Right cardiac atrium (tissue), 5 donors: ENCODE measurements around the gene DOK3. TPM values are rescaled to one million over a fixed set of nuclear protein-coding genes. Genes with fewer than 3 reads are reported as not detected.
A peak's percentile ranks its signal among the peaks of the same experiment; 100 is the strongest.

Experiments
- ATAC-seq, 2 donors: fragments of 200-7000 bp; cut with Tn5 transposase; one replicate each; pipeline versions ENCODE4 v1.8.0 to v1.9.1; 2020; ENCODE audit warnings: moderate library complexity in 2 of 2, mild to moderate bottlenecking in 1 of 2
- DNase-seq, 3 donors: peaks; one replicate each; pipeline ENCODE4 v3.0.0-alpha.2; 2020
- H3K27ac ChIP-seq: one replicate; pipeline ENCODE4 v1.5.1; 2013; ENCODE audit warnings: mild to moderate bottlenecking, low read length, control low read depth, moderate library complexity
- H3K27me3 ChIP-seq: one replicate; pipeline ENCODE4 v1.6.1; 2013; ENCODE audit not compliant: control insufficient read depth, insufficient read depth
- H3K4me1 ChIP-seq: one replicate; pipeline ENCODE4 v1.6.1; 2013; ENCODE audit warnings: low read length; ENCODE audit not compliant: control insufficient read depth, insufficient read depth
- H3K4me3 ChIP-seq: one replicate; pipeline ENCODE4 v1.5.1; 2013; ENCODE audit warnings: low read length, control low read depth
- H3K9me3 ChIP-seq: one replicate; pipeline ENCODE4 v1.6.1; 2013; ENCODE audit warnings: low read length; ENCODE audit not compliant: control insufficient read depth
- WGBS: extraction: QIAGEN DNeasy Blood & Tissue Kit; methylation state at CpG from one replicate; pipeline ENCODE4 v1.1.7; 2013; 5-methylcytosine and 5-hydroxymethylcytosine counted together
- intact Hi-C, 4 donors: fragments of 100-400 bp; cut with DNase I; formaldehyde crosslinking; loops; one replicate each; pipeline versions ENCODE4 v1.11.0 to v1.14.0; 2022 to 2023
- polyA plus RNA-seq: library from polyadenylated mRNA; stranded (reverse); fragments of 200-250 nt; gene quantifications from one replicate; pipeline ENCODE4 v1.2.3, GENCODE V29; 2013
- total RNA-seq, 4 donors: library from RNA; stranded (reverse); fragmentation: NEBNext Ultra II Directional; extraction: Animal tissue kit (Norgen Biotek cat#: 25700); gene quantifications; one replicate each; pipeline ENCODE4 v1.2.1, GENCODE V29; 2021
- donor health status: healthy with polysubstance abuse.
- donor health status: DM: no; HTN: yes; CAD: no.
- donor health status: DM: no; HTN: no; CAD: no.
- donor health status: DM: no; HTN: yes; CAD: no; lungs with severe emphysema.
- donor health status: DM: yes; HTN: yes; CAD: no.

Gene DOK3
- total and polyA plus RNA-seq, 5 donors, result 1.4 to 4.5 (median 3.7) TPM

DNA sequence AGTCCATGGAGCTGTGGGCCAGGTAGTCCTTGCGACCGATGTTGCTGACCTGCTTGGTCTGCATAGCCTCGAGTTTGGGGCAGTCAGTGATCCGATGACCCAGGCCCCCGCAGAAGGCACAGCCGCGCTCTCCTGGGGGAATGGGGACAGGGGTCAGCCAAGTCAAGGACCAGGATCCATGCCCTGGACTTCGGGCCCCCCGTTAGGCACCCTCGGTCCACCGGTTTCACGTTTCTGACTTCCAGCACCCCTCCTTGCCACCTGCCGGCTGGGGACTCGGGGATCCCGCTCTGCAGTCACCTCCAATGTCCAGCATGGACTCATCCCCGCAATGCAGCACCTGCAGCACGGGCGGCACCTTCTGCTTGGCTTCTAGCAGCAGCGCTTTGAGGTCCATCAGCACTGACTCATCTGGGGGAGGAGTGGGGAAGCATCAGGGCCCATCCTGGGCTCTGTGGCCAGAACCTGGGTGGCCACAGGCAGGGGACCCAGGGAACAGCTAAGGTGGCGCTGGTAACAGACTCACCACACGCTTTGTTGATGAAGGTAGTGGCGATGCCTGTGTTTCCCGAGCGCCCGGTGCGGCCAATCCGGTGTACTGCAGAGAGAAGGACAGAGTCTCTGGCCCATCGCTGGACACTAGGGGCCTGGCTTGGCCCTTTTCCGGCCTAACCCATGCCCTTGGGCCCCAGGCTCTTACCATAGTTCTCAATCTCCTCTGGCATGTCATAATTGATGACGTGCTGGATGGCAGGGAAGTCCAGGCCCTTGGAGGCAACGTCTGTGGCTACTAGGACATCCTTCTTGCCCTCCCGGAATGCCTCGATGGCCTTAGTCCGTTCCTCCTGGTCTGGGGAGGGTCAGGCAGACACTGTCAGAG is 2.4 kb upstream of the DOK3 start:
- intact Hi-C loops, result no loop called here
- Histone ChIP-seq H3K4me1 (peaks cover 3% of the 10 kb centered on the region), H3K4me3 (no peak overlapping the region), H3K27ac (no peak overlapping the region), H3K9me3 (no peaks in the 10 kb centered on the region), H3K27me3 (no peaks in the 10 kb centered on the region)
- ATAC-seq (no peak), DNase-seq (peak in 2 of 3 donors; percentile 41 to 51)
- WGBS, result 93% methylated on average over 34 of the region's 34 CpGs

DNA sequence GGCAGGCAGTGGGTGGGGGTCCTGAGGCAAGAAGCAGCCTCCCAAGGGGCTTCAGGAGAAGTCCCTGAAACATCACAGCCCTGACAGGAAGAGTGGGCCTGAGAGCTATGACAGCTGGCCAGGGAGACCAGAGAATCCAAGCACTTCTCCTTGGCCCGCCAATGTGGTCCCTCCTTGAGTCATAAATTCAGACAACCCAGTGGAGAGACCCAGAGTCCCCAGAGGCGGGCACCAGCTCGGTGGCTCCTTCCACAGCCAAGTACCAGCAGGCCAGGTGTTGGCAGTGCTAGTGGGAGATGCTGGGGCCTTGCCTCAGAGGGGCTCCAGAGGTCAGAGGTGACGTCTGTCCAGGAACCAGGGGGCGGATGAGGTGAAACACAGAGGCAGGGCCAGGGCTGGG is 1.6 kb upstream of the DOK3 start:
- ATAC-seq (no peak), DNase-seq (peak in 2 of 3 donors; percentile 19 to 30)
- Histone ChIP-seq H3K4me3 (no peak overlapping the region), H3K4me1 (peaks cover 3% of the 10 kb centered on the region), H3K27me3 (no peaks in the 10 kb centered on the region), H3K27ac (no peak overlapping the region), H3K9me3 (no peaks in the 10 kb centered on the region)
- intact Hi-C loops, result no loop called here
- 82% methylated on average over 5 of the region's 5 CpGs for WGBS

DNA sequence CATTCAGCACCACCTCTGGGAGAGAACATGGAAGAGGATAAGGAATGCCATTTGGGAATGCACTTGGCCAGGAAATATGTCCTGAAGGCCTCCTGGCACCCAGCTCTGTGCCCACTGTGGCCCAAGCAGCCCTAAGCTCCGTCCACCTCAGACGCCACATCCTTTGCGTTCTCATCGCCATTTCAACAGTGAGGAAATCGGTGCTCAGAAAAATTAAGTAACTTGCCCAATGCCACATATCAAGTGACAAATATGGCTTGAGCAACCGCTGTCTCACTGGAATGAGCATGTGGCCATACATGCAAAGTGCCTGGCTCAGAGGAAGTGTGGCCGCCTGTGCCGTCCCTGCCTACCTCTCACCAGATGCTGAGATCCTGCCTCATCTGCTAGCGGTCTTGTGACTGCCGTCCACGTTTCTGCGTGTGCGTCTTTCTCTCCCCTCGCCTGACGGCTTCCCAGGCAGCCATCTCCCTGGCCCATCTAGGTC is 984 bp upstream of the DOK3 start:
- Histone ChIP-seq H3K4me1 (peaks cover under 1% of the 10 kb centered on the region), H3K27me3 (no peaks in the 10 kb centered on the region), H3K9me3 (no peaks in the 10 kb centered on the region), H3K4me3 (no peak overlapping the region), H3K27ac (no peak overlapping the region)
- DNase-seq (peak in 2 of 3 donors; percentile 43 to 44), ATAC-seq (no peak)
- intact Hi-C loops, result no loop called here
- 82% methylated on average over 15 of the region's 15 CpGs for WGBS

DNA sequence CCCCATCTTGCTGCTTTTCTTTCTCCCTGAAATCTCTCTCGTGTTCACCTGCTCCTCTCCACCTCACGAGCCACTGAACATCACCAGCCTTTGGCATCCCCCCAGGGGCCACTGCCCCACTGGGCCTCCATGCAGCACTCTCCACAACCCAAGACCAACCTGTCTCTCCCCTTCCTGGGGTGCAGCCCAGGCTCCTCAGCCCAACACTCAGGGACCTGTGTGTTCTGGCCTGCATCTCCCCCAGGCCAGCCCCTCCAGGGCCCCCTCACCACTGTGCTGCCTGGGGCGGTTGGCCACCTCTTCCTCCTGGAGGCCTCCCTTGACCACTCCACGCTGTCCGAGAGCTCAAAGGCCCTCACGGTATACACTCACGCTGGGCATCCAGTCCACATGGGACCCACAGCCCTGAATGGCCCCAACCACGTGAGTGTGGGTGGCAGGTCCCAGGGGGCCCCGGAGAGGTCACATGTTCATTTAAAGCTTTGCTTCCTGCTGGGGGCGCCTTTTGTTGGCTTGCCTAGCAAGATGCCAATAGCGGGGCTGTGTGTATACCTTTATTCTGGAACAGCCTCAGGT is 453 bp upstream of the DOK3 start:
- H3K27ac ChIP-seq, result no peak overlapping the region
- DNase-seq (peak in 2 of 3 donors; percentile 35 to 41), ATAC-seq (peak in 1 of 2 donors; percentile 5)
- intact Hi-C loops, result loop anchor here in 1 of 4 donors (10.0 kb wide), 1 partner anchor 195 kb away; the partner anchor contains the start of gene MXD3
- H3K4me1 ChIP-seq, result no peaks in the 10 kb centered on the region
- no peaks in the 10 kb centered on the region for H3K27me3 ChIP-seq
- 70% methylated on average over 11 of the region's 11 CpGs for WGBS
- H3K9me3 ChIP-seq, result no peaks in the 10 kb centered on the region
- no peak overlapping the region for H3K4me3 ChIP-seq

DNA sequence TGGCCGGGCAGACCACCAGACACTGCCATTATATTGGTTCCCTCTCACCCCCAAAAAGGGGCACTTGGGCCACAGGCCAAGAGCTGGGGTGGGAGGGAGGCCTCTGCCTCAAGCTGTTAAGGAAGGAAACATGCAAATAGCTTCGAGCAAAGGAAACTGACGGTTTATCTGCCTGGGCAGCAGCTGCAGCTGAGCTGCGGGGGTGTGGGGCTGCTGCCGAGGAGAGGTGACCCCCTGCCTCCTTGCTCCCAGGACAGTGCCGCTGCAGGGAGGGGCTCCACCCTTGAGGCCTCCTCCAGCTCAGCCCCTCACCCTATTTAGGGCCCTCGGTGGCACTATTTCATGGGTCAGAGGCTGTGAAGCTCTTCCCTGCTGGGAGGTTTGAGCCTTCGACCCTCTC is 789 bp downstream of the DOK3 start:
- intact Hi-C loops, result loop anchor here in 1 of 4 donors (10.0 kb wide), 1 partner anchor 194 kb away; the partner anchor contains the start of gene MXD3
- no peak for ATAC-seq
- Histone ChIP-seq H3K4me1 (no peaks in the 10 kb centered on the region), H3K27ac (no peak overlapping the region), H3K27me3 (no peaks in the 10 kb centered on the region), H3K4me3 (no peak overlapping the region), H3K9me3 (no peaks in the 10 kb centered on the region)
- peak; percentile 15 to 43 (median 30) for DNase-seq
- WGBS, result 42% methylated on average over 8 of the region's 8 CpGs

DNA sequence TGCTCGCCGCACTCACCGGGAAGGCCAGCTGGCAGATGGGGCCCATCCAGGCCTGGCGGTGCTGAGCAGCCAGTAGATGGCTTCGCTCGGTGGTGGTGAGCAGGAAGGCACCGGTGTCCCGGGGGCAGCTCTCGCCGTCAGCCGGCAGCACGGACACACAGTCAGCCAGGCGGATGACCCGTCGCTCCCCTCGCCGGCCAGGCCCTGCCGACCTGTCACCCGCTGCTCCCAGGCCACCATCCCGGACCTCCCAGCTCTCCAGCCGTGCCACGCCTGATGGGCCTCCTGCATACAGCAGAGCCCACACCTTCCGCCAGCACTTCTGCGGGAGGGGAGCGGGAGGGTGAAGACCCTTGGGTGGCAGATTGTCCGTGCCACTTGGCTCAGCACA is 1.4 kb downstream of the DOK3 start:
- H3K27ac ChIP-seq, result no peak overlapping the region
- intact Hi-C loops, result loop anchor here in 1 of 4 donors (10.0 kb wide), 1 partner anchor 193 kb away; the partner anchor contains the start of gene MXD3

DNA sequence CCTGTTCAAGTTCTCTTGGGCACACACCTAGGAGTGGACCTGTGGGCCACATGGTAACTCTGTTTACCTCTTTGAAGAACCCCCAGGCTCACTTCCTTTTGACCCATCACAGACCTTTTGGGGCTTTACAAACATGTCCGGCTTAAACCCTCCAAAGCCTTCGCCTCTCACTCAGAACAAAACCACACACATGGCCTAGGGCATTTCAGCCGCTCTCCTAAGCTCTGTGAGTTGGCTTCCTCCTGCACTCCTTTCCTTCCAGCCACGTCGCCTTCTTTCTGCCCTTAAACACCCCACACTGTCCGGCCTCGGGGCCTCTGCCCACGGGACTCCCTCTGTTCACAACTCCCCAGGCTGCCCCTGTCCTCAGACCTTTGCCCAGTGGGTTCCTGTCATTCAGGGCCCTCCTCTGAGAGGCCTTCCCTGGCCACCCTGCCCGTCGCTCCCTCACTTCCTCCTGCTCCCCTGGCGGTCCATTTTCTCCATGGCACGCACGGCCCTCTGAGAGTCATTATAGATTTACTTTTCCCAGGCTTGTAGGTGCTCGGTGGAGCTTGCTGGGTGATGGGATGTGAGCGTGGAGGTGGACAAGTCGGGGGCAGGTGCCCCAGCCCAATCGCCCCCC is 1.9 kb downstream of the DOK3 start:
- H3K4me3 ChIP-seq, result no peak overlapping the region
- no peaks in the 10 kb centered on the region for H3K4me1 ChIP-seq
- WGBS, result 84% methylated on average over 17 of the region's 17 CpGs
- H3K27ac ChIP-seq, result no peak overlapping the region
- intact Hi-C loops, result loop anchor here in 1 of 4 donors (10.0 kb wide), 1 partner anchor 193 kb away; the partner anchor contains the start of gene MXD3
- no peaks in the 10 kb centered on the region for H3K27me3 ChIP-seq
- no peak for ATAC-seq
- H3K9me3 ChIP-seq, result no peaks in the 10 kb centered on the region
- DNase-seq, result peak in 2 of 3 donors; percentile 13 to 46

More for the DNA sequence above, 1.4 kb downstream of the DOK3 start:
- DNase-seq (peak; percentile 27 to 72 (median 45)), ATAC-seq (no peak)
- no peaks in the 10 kb centered on the region for H3K4me1 ChIP-seq
- no peaks in the 10 kb centered on the region for H3K9me3 ChIP-seq
- WGBS, result 88% methylated on average over 26 of the region's 26 CpGs
- no peaks in the 10 kb centered on the region for H3K27me3 ChIP-seq
- no peak overlapping the region for H3K4me3 ChIP-seq

DNA sequence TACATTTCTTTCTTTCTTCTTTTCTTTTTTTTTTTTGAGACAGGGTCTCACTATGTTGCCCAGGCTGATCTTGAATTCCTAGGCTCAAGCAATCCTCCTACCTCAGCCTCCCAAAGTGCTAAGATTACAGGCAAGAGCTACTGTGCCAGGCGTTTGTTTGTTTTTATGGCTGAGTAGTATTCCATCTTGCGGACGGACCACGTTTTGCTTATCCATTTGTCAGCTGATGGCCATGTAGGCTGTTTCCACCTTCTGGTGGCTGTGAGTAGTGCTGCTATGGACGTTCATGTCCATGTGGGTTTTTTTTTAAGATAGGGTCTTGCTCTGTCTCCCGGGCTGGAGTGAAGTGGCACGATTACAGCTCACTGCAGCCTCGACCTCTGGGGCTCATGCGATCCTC is 2.5 kb downstream of the DOK3 start:
- 85% methylated on average over 9 of the region's 9 CpGs for WGBS
- DNase-seq, result peak in 2 of 3 donors; percentile 10 to 16
- Histone ChIP-seq H3K27ac (no peak overlapping the region), H3K9me3 (no peaks in the 10 kb centered on the region), H3K4me1 (no peaks in the 10 kb centered on the region), H3K27me3 (no peaks in the 10 kb centered on the region), H3K4me3 (no peak overlapping the region)
- no peak for ATAC-seq
- intact Hi-C loops, result loop anchor here in 1 of 4 donors (10.0 kb wide), 1 partner anchor 192 kb away; the partner anchor contains the start of gene MXD3

DNA sequence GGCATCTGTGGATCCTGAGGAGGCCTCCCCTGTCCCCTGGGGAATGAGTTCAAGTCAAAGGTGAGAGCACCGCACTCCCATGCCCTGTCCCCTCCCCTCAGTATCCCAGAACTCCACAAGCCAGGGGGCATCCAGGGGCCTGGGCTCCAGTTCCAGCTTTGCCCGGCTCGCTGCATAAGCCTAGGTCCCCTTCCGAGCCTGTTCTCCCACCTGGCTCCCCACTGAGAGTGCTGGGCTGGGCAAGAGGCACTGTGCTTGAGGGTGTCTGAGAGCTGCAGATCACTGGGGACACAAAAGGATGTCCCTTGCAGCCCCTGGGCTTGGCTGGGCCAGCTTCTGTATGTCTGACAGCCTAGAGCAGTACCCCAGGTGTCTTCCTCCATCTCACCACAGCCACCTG is 4.6 kb downstream of the DOK3 start:
- H3K27ac ChIP-seq, result no peak overlapping the region
- 98% methylated on average over 4 of the region's 4 CpGs for WGBS
- H3K9me3 ChIP-seq, result no peaks in the 10 kb centered on the region

DNA sequence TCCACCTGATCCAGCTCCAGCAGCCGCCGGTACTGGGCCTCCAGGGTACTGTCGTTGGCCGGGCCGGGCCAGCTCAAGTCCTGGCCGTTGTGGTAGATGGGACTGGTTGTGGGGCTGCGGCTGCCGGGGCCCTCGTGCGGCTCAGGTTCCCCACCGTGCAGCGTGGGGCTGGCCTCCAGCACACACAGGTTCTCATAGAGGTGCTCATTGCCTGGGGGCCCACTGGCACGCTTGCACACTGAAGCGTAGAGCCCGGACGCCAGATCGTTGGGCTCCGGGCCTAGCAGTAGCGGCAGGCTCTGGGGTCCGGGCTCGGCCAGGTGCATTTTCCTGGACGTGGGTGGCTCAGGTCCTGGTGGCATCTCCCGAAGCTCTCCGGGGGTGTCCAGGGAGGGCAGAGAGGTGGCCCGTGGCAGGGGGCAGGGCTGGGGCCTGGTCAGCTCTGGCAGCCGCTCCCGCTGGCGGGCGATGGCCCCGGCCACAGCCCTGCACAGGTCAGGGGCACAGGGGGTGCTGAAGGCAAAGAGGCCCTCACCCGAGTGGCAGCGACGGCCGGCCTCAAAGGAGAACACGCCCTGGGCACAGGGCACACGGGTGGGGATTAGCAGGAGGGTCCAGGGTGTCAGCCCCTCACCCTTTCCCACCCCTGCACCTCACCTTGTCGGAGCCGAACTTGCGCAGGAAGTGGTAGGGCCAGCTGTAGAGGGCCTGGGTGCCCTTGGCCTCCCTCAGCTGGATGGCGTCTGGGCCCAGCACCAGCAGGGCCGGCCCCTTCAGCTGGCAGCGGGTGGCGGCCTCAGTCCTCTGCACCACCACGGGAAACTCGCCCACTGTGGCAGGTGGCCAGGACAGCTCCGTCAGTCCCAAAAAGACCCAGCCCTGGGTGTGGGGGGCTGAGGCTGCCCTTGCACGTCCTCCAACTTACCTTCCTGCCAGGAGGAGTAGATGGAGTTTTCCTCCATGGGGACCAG is 5.3 kb downstream of the DOK3 start:
- H3K4me1 ChIP-seq, result no peaks in the 10 kb centered on the region
- 94% methylated on average over 47 of the region's 47 CpGs for WGBS
- H3K4me3 ChIP-seq, result no peak overlapping the region
- intact Hi-C loops, result loop anchor here in 3 of 4 donors (5.0 to 10.0 kb wide), 4 partner anchors 102 to 190 kb away; partner anchors contain the start of genes MXD3 (in 1 of the 3) and PFN3 (in 1 of the 3)
- H3K9me3 ChIP-seq, result no peaks in the 10 kb centered on the region
- DNase-seq, result peak in 2 of 3 donors; percentile 47 to 66
- H3K27ac ChIP-seq, result no peak overlapping the region
- no peak for ATAC-seq
- H3K27me3 ChIP-seq, result no peaks in the 10 kb centered on the region

More for the DNA sequence above, 4.6 kb downstream of the DOK3 start:
- intact Hi-C loops, result loop anchor here in 1 of 4 donors (10.0 kb wide), 1 partner anchor 190 kb away; the partner anchor contains the start of gene MXD3
- DNase-seq (peak in 2 of 3 donors; percentile 5 to 16), ATAC-seq (no peak)
- Histone ChIP-seq H3K4me1 (no peaks in the 10 kb centered on the region), H3K4me3 (no peak overlapping the region), H3K27me3 (no peaks in the 10 kb centered on the region)
